ENCODE measurements around the gene SLC25A30.
"Not testable (repeated sequence)": the region's sequence is repeated elsewhere in the genome, so short reads cannot be mapped to it uniquely, and the experiment has no call there.

SLC25A30 gene

DNA sequence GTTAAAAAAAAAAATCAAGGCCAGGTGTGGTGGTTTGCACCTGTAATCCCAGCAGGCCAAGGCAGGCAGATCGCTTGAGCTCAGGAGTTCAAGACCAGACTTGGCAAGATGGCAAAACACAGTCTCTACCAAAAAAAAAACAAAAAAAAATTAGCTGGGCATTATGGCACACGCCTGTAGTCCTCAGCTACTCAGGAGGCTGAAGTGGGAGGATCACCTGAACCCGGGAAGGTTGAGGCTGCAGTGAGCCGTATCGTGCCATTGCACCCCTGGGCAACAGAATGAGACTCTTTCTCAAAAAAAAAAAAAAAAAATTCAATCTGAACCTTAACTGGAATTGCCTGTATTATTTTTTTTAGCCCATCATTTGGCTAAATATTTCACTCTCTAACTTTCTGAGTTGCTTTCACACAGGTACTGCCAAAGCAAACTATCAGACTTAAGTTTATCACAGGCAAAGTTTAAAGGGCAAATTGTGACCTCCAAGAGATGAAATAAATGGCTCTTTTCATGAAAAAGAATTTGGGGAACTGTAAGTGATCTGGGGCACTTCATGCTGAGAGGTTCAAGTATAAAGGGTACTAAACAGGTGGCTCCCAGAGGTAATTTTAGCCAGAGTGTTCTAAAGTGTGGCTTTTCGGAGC, 14.7 kb upstream of the SLC25A30 start:
- DNase-seq = no peak

DNA sequence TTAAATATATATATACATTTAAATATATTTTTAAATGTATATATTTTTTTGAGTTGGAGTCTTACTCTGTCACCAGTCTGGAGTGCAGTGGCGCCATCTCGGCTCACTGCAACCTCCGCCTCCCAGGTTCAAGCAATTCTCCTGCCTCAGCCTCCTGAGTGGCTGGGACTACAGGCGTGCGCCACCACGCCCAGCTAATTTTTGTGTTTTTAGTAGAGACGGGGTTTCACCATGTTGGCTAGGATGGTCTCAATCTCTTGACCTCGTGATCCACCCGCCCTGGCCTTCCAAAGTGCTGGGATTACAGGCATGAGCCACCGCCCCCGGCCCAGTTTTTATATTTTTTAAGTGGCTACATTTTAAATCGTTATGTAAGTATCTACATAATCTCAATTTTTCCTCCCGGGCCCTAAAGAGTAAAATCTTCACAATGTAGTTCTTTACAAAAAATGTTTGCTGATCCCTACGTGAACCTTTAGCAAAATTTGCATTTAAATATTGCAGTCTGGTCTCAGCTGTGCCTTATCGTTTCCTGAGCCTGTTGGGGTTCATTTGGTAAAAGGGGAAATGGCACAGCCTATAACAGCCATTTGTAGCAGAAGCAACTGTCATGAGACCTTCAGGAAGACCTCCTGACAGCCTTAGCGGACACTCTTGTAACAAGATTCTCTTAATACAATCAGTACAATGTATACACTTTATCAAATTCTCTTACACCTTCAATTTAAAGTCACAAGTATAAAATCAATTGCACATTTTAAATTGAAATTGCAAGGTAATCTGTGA, 8.1 kb upstream of the SLC25A30 start:
- DNase-seq = not testable (repeated sequence)

DNA sequence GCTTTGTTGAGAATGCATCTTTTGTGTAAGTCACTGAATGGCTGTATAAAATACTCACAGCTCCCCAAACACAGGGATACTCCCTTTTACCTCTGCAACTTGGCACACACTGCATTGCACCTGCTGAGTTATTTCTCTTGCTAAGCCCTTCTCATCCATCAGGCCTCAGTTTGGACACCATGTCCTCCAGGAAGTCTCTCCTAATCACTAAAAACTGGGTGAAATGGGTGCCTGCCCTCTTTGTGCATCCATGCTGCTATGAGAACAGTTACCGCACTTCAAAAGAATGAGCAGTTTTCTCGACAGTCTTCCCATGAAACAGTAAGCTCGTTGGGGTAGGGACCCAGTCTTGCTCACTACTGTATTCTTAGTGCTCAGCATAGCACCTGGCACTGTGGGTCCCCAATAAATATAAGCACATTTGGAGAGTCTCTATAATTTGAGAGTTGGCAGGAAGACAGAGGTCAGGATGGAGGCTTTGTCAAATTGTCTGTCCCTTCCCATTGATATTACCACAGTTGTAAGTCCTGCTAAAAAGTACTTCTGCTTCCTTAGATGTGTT, 4.6 kb upstream of the SLC25A30 start:
- no peak for DNase-seq

DNA sequence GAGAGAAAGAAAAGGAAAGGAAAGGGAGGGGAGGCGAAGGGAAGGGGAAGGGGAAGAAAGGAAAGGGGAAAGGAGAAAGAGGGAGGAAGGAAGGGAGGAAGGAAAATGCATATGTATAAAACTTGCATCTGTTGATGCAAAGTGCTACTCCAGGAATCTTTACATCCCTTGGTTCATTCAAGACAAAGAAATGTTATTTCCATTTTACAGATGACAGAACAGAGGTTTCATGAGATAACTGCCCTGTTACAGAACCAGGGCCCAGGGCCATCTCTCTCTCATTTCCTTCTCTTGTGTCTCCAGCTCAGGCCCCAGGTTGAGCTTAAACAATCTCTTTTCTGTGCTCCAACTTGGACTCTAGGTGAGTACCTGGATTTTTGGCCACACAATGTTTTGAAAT, 1.8 kb upstream of the SLC25A30 start:
- no peak for DNase-seq

DNA sequence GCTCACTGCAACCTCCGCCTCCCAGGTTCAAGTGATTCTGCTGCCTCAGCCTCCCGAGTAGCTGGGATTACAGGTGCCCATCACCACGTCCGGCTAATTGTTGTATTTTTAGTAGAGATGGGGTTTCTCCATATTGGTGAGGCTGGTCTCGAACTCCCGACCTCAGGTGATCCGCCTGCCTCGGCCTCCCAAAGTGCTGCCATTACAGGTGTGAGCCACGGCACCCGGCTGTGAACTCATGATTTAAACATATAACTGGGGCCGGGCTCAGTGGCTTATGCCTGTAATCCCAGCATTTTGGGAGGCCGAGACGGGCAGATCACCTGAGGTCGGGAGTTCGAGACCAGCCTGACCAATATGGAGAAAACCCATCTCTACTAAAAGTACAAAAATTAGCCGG, 1.2 kb upstream of the SLC25A30 start:
- DNase-seq = not testable (repeated sequence)

DNA sequence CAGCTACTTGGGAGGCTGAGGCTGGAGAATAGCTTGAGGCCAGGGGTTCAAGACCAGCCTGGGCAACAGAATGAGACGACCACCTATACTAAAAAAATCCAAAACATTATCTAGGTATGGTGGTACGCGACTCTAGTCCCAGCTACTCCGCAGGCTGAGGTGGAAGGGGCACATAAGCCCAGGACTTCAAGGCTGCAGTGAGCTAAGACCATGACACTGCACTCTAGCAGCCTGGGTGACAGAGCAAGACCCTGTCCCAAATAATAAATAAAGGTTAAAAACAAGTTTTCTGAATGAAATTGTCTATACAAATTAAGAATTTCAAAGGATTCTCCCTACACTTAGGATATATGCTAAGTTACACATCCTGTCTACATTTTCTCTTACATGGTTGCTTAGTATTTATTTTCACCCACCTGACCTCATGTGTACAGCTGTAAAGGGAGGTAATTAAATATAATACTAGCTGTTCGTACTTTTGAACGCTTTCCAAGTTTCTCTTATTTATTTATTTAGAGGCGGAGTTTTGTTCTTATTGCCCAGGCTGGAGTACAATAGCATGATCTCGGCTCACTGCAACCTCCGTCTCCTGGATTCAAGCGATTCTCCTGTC, 1.6 kb downstream of the SLC25A30 start:
- DNase-seq = no peak

DNA sequence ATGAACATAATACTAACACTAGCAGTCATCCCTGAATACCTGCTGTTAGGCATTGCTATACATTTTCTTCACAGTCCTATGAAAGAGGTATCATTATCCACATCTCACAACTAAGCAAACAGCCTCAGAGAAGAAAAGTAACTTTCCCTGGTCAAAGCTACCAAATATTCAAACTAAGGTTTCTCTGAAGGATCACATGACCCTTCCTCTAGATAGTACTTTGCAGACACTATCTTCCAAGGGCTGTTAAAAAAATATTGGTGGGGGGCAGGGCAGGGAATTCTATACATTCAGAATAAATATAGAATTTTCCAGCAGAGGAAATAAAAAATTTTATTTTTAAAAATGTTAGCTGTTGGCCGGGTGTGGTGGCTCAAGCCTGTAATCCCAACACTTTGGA, 3.1 kb downstream of the SLC25A30 start:
- no peak for DNase-seq

DNA sequence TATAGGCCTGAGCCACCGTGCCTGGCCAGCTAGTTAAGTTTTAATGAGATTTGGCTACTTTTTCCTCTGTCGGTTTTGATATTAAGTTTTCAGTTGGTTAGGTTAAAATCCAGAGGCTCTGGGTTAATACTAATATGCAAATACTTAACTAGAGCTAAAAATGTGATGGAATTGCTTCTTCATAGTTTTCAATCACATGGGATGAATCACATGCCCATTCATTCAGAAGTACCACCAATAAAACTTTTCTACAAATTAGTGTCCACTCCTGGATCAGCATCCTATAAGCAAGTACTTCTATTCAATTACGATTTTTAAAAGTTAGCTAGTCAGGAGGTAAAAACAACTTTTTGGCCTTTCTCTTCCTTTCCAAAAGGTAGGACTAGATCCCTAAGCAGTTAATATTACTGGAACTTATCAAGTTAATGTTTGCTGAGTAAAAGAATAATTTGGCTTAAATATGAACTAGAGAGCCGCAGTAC, 4.3 kb downstream of the SLC25A30 start:
- DNase-seq = no peak

DNA sequence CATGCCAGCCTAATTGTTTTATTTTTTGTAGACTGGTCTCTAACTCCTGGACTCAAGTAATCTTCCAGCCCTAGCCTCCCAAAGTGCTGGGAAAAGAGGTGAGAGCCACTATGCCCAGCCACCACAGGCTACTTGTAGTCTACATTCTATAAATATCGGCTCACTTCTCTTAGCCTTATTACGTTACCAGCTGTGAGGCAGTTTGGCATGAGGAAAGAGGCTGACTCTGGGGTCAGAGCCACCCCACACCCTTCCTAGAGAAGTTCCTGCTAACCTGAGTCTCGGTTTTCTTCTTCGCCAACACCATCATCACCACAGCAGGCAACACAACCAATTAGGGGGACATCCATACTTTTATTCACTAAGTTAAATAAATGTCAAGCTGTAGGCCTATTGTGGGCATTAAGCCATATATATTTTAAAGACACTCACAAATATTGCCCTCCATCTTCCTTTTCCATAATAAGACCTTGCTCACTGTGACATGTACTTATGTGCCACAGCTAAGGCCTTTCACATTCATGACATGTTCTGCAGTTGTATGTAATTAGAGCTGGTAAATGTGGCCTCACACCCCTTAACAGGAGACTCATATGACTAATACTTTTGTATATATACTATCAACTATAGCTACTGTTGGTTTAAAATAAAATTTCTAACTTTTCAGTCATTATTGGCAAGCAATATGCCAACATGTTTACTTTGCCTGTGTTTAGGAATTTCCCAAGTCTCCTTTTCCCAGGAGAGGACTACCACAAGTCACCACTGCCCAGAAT, 5.7 kb downstream of the SLC25A30 start:
- no peak for DNase-seq

DNA sequence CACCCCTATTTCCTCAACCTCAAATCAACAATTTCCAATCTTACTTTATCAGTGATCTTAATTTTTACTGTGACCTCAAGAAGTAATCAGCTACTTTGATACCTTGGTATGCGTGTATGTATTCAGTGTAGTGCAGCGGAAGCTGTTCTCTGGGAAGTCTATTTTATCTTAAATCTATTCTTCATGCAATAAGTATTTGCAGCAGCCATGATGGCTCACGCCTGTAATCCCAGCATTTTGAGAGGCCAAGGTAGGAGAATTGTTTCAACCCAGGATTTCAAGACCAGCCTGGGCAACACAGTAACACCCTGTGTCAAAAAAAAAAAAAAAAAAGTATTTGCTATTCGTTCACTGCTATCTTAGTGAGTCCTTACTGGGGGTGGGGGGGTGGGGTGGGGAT, 6.5 kb downstream of the SLC25A30 start:
- DNase-seq = no peak

DNA sequence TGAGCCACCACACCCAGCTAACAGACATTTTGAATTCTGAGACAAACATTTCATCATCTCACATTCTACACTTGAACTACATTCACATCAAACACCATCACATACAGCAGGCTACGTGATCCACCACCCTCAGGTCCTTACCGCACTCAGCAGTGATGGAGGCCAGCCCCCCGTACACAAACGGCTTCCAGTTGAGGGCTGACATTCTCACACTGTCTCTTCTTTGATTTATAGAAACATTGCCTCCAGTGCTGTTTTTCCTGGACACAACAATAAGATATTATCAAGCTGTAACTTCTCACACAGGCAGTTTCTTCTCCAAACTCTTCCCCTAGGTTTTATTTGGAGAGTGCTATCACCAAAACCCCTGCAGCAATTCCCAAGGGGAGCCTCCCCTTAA, 7.0 kb downstream of the SLC25A30 start:
- no peak for DNase-seq

DNA sequence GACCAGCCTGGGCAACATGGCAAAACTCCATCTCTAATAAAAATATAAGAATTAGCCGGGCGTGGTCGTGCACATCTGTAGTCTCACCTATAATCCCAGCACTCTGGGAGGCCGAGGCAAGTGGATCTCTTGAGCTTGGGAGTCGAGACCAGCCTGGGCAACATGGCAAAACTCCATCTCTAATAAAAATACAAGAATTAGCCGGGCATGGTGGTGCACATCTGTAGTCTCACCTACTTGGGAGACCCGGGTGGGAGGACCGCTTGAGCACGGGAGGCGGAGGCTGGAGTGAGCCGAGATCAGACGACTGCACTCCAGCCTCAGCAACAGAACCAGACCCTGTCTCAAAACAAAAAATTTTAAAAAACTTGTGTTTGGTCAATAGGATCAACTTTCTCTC, 7.7 kb downstream of the SLC25A30 start:
- DNase-seq = no peak

DNA sequence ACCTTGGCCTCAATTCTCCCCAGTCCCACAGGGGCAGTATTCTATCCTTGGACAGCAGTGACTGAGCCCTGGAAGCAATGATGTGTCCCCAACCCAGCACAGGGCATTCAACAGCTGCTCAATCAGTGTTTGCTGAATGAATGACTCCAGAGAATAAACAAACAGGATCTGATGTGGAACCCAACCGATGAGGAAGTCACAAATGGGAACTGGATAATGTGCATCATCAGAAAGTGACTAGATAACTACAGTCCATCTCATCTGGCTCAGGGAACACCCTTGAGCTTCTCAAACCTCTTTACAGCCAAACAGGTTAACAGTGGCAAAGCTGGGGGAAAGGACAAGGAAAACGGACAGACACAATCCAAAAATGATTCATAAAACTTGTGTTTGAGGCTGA, 8.2 kb downstream of the SLC25A30 start:
- DNase-seq = no peak

DNA sequence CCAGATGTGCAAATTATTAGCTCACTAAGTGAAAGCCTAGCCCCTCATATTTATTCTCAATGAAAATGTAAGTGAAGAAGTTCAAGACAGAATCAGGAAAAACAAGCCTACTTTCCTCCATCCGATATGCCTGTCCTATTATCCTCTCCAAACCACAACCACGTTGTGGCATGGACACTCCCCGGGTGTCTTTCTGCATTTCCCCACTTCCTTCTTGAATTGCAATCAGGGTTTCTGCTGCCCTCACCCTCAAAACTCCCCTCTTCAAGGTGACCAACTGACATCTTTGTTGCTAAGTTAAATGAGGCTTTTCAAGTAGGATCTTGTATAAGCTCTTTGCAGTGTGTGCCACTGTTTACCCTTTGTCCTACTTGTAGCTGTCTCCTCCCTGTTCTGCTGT, 11.8 kb downstream of the SLC25A30 start:
- DNase-seq = no peak

DNA sequence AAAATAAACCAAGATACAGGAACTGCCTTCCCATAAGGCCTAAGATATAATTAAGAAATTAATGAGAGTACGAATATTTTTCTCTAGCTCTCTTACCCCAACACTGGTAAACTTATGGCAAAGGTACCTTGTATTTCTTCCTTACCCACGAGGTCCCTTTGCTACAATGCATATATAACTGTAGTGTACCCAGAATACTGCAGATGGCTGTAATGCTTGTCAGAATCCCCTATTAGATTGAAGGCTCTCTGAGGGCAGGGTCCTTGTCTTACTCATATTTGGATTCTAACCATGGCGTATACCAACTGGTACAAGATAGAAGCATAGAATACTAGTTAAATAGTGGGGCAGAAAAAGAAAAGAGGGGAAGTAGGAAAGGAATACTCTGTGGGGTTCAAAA, 15.1 kb downstream of the SLC25A30 start:
- DNase-seq = no peak

DNA sequence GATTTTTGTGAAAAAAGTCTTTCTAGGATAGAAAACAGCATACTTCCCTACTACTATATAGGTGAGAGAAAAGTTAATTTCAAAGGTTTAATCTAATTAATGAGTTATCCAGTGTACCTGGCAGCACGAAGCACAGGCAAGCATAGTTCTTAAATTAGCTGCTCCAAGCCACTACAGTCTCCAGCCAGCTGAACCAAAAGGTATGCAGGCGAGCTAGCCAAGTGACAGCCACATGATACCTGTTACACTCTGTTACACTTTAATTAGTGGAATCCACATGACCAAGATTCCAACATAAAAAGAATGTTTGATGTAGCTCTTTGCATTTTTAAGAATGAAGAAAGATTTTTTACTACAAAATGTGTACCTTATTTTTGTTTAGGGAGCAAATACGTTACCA, 15.5 kb downstream of the SLC25A30 start:
- DNase-seq = no peak

DNA sequence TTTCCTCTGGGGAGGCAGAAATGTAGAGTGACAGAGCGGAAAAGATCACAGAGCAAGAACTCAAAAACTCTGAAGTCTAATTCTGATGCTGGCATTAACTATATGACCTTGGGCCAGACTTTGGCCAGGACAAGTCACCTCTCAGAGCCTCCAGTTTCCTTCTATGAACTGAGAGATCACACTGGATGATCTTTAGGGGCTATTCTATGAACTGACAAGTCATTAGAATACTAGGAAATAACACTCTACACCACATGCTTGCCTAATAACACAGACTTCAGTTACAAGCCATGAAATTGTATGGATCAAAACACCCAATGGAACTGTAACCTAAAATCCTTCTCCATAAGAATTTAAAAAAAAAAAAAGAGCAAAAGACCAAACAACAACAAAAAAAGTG, 16.9 kb downstream of the SLC25A30 start:
- no peak for DNase-seq

DNA sequence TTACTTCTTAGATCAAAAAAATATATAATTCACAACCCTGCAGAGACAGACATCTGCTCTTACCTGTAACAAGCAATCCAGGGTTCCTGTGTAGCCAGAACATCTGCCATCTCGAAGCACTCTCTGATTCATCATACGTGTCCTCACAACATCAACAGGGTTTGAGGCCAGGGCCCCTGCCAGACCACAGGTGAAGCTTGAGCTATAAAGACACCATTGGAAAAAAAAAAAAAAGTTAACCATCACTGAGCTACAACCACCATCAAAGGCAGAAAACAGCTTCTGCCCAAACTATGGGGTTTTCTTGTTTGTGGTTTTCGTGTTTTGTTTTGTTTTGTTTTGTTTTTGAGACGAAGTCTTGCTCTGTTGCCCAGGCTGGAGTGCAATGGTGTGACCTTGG, 19.3 kb downstream of the SLC25A30 start:
- no peak for DNase-seq

DNA sequence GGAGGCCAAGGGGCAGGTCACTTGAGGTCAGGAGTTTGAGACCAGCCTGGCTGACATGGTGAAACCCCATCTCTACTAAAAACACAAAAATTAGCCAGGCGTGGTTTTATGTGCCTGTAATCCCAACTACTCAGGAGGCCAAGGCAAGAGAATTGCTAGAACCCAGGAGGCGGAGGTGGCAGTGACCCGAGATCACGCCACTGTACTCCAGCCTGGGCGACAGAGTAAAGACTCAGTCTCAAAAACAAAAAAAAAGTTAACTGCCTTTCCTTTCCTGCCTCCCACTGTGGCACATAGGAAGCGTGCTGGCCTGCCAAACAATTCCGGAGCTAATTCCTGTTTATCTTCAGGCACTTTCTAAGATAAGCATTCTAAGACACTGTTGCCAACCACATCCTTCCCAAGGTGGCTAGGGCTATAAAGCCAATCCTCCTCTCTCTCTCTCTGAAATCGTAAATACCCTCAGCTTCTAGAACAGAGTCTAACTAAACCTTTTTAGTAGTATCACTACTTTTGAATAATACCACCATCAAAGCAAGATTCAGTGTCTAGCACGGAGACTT, 21.6 kb downstream of the SLC25A30 start:
- no peak for DNase-seq

DNA sequence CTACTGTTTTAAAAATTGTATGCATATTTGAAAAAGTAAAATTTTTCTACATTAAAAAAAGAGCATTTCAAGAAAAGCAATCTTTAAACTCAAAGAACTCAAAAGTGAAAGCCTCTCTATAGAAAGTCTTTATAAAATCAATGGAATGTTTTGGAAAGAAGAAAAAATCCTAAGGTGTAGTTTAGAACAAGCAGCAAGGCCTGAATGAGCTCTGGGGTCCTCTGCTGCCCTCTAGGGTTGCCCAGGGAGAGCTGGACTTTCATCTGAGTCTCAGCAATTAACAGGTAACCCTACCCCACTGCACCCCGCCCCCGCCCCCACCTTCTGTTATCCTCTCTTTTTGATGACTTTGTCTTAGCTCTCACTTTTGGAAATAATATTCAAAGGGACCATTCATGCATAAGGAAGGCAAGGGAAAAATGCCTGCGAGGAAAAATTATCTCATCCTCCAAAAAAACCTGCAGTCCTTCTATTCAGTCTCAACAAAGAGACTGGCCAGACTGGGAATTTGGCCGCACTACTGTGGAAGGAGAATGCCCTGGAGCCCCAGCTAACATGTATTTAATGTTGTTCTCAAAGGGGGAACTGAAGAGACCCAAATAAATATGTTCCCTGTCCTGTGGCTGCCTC, 24.1 kb downstream of the SLC25A30 start:
- no peak for DNase-seq

DNA sequence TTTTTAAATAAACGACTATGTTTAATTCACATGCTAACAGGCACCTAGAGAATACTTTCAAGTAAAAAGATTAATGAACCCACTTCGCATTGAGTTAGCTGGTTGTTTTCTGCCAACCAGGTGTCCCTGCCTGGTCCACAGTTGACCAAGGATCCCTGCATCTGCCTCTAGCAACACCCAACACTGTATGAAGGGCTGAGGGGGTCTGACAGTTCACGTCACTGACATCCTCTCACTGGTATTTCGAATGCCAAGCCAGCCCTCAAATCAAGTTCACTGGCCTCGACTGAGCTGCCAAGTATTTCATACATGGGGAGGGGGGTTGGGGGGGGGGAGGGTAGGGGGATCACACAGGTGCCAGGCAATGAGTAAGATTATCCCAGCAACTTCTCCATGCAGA, 25.4 kb downstream of the SLC25A30 start:
- DNase-seq = no peak

DNA sequence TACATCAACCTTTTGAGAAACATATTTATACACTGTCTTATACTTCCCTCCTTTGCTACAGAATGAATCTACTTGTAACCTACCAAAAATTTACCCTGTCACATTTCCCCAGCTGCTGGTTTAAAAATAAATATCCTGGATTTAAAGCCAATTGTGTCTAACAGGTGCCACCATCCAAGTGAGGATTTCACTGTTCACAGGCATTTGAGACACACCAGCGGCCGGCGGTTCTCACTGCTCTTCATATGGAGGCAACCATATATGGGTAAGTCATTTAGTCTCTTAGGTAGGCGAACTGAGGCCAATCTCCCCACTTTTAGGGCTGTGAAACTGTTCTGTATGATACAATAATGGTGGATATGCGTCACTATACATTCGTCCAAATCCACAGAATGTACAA, 26.2 kb downstream of the SLC25A30 start:
- DNase-seq = no peak
